ENCODE measurements around the gene HOXA4. TPM values are rescaled to one million over a fixed set of nuclear protein-coding genes. Genes with fewer than 3 reads are reported as not detected.

The HOXA4 gene
- total RNA-seq, 1 experiment from 2014 or later, result 2.0 TPM

DNA sequence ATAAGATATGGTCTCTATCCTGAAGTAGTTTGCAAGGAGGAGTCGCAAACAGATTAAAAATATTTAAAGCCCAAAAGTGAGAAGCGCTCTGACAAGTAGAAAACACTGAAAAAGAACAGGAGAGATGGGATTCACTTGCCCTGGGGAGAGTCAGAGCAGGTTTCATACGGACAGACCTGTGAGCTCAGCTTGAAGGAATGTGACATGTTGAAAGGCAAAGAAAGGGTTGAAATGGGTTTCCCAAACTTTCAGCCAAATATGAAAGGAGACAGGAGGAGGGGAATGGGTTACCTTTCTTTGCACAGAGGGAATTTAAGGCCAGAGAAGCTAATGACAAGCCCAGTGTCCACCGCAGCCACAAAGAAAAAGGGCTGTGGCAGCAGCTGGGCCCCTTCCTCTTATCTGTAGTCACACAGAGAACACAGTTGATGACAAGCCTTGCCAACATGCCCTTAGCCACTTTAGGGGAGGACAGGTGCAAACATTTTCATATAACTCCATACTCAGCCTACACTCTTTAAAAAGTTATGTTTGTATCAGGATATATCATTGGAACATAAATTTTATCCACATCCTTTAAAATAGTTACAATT is 49.6 kb downstream of the HOXA4 start:
- H3K4me1 ChIP-seq (ENCODE audit: control insufficient read depth in 1 of 2, insufficient read depth in 2 of 2, low read length in 2 of 2), result peaks cover 0 to 36% of the 10 kb centered on the region in 2 experiments; a peak in 2 of 4 replicates
- ChIA-PET RAD21 (ENCODE audit: low non-redundant PET in 1 of 2, low total read pairs in 2 of 2, uncharacterized antibody in 2 of 2, unreplicated experiment in 2 of 2) (no interaction called here), POLR2A (interaction anchor here (0.9 to 1.2 kb wide), 2 partner anchors 10 to 16 kb away, joined by 3 read pairs; no protein-coding TSS in a partner anchor), CTCF (no interaction called here)
- BruUV-seq (replicated peaks), result no TSS peak
- no peaks in the 10 kb centered on the region; a peak in 1 of 4 replicates for H3K36me3 ChIP-seq (ENCODE audit: control insufficient read depth in 1 of 2, insufficient read depth in 2 of 2, low read length in 2 of 2)
- TF ChIP-seq ZFX (IDR thresholded peaks at IDR 0.05) (no peak), CTCF (IDR thresholded peaks at IDR 0.05 in 2 of 3, conservative IDR thresholded peaks at IDR 0.05 in 1 of 3; ENCODE audit: borderline replicate concordance in 1 of 3, insufficient read depth in 1 of 3, low read depth in 2 of 3, low read length in 2 of 3) (no peak), ZNF274 (IDR thresholded peaks at IDR 0.05; ENCODE audit: low read depth, low read length) (no peak), EZH2 (IDR thresholded peaks at IDR 0.05) (no peak), YY1 (IDR thresholded peaks at IDR 0.05; ENCODE audit: extremely low read depth, insufficient replicate concordance, low read depth, low read length) (no peak), EZH2phosphoT487 (IDR thresholded peaks at IDR 0.05; ENCODE audit: borderline replicate concordance) (no peak), POLR2AphosphoS5 (IDR thresholded peaks at IDR 0.05; ENCODE audit: low read depth, low read length) (no peak), TCF7L2 (IDR thresholded peaks at IDR 0.05; ENCODE audit: borderline replicate concordance, extremely low read depth, insufficient read depth, insufficient read length) (no peak), POLR2A (IDR thresholded peaks at IDR 0.05; ENCODE audit: borderline replicate concordance, extremely low read depth, insufficient read depth, insufficient read length) (no peak), SRF (IDR thresholded peaks at IDR 0.05; ENCODE audit: low read depth) (no peak), ELF1 (IDR thresholded peaks at IDR 0.05; ENCODE audit: borderline replicate concordance, low read depth) (no peak), JUND (IDR thresholded peaks at IDR 0.05) (no peak)
- TF ChIP-seq, protein P1, sequence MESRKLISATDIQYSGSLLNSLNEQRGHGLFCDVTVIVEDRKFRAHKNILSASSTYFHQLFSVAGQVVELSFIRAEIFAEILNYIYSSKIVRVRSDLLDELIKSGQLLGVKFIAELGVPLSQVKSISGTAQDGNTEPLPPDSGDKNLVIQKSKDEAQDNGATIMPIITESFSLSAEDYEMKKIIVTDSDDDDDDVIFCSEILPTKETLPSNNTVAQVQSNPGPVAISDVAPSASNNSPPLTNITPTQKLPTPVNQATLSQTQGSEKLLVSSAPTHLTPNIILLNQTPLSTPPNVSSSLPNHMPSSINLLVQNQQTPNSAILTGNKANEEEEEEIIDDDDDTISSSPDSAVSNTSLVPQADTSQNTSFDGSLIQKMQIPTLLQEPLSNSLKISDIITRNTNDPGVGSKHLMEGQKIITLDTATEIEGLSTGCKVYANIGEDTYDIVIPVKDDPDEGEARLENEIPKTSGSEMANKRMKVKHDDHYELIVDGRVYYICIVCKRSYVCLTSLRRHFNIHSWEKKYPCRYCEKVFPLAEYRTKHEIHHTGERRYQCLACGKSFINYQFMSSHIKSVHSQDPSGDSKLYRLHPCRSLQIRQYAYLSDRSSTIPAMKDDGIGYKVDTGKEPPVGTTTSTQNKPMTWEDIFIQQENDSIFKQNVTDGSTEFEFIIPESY (IDR thresholded peaks at IDR 0.05; ENCODE audit: extremely low read depth, insufficient replicate concordance, low read length), result no peak
- TF ChIP-seq, protein P2, sequence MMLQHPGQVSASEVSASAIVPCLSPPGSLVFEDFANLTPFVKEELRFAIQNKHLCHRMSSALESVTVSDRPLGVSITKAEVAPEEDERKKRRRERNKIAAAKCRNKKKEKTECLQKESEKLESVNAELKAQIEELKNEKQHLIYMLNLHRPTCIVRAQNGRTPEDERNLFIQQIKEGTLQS (IDR thresholded peaks at IDR 0.05), result no peak
- intact Hi-C loops (cut with micrococcal nuclease), result no loop called here
- no peaks in the 10 kb centered on the region for H3K79me2 ChIP-seq (ENCODE audit: insufficient read depth, low read length)
- peak; percentile 59 for ATAC-seq
- peak overlapping the region; percentile 83 for H2AFZ ChIP-seq (ENCODE audit: low read depth, low read length, poor library complexity, severe bottlenecking)
- H3K27ac ChIP-seq (ENCODE audit: low read depth, low read length), result no peak overlapping the region
- no peaks in the 10 kb centered on the region for H3K9me3 ChIP-seq (ENCODE audit: control insufficient read depth in 1 of 2, insufficient read depth in 1 of 2, low read depth in 1 of 2, low read length in 2 of 2)
- no peaks in the 10 kb centered on the region for H3K27me3 ChIP-seq (ENCODE audit: insufficient read depth, low read length)
- H3K4me3 ChIP-seq (replicated peaks in 1 of 2; ENCODE audit: low read depth in 1 of 2, low read length in 2 of 2), result no peak overlapping the region
- H4K20me1 ChIP-seq (ENCODE audit: insufficient read depth), result no peaks in the 10 kb centered on the region
- no peaks in the 10 kb centered on the region for H3K9me2 ChIP-seq (ENCODE audit: insufficient read depth)
- DNase-seq (ENCODE audit: low read depth, low spot score), result no peak
- H3K4me2 ChIP-seq (ENCODE audit: low read length), result peak overlapping the region; percentile 48
- no peak overlapping the region for H3K9ac ChIP-seq (ENCODE audit: low read length)
